SK-N-SH treated with all-trans-retinoic acid at 6 μM for 48 hours (cell line): ENCODE results near the gene KCNK10.

ENCODE experiments used
- ATAC-seq: fragments of 200-7000 bp; cut with Tn5 transposase; 3 replicates; pipeline ENCODE4 v1.9.1; 2020; ENCODE audit warnings: mild to moderate bottlenecking, moderate library complexity
- ARNTL ChIP-seq: fragments of 450-650 bp; formaldehyde crosslinking; IDR thresholded peaks from 2 replicates; pipeline ENCODE4 v1.5.0; 2020; ENCODE audit warnings: low read depth, mild to moderate bottlenecking, moderate library complexity, borderline replicate concordance
- BACH2 ChIP-seq: fragments of 250-450 bp; sonication (Bioruptor Pico); IDR thresholded peaks from 2 replicates; pipeline ENCODE4 v1.9.0; 2021; ENCODE audit warnings: mild to moderate bottlenecking, borderline replicate concordance
- CSDC2 ChIP-seq: fragments of 250-450 bp; sonication (Bioruptor Pico); IDR thresholded peaks from 2 replicates; pipeline ENCODE4 v1.5.0; 2020; ENCODE audit warnings: mild to moderate bottlenecking, moderate library complexity
- ESRRG ChIP-seq: fragments of 250-450 bp; sonication (Bioruptor Pico); IDR thresholded peaks from 2 replicates; pipeline ENCODE4 v1.6.1; 2021; ENCODE audit warnings: mild to moderate bottlenecking
- GLIS3 ChIP-seq: fragments of 250-450 bp; sonication (Bioruptor Pico); IDR thresholded peaks from 2 replicates; pipeline ENCODE4 v1.5.0; 2020; ENCODE audit warnings: mild to moderate bottlenecking, moderate library complexity
- OSR1 ChIP-seq: fragments of 250-450 bp; sonication (Bioruptor Pico); IDR thresholded peaks from 2 replicates; pipeline ENCODE4 v1.8.0; 2022; ENCODE audit warnings: moderate library complexity, mild to moderate bottlenecking, inconsistent platforms
- PPARA ChIP-seq: fragments of 250-450 bp; sonication (Bioruptor Pico); IDR thresholded peaks from 2 replicates; pipeline ENCODE4 v1.5.0; 2020; ENCODE audit warnings: mild to moderate bottlenecking, borderline replicate concordance
- RARB ChIP-seq: fragments of 250-450 bp; sonication (Bioruptor Pico); IDR thresholded peaks from 2 replicates; pipeline ENCODE4 v1.8.0; 2021; ENCODE audit warnings: mild to moderate bottlenecking, moderate library complexity
- SNAI2 ChIP-seq: fragments of 250-450 bp; sonication (Bioruptor Pico); IDR thresholded peaks from 2 replicates; pipeline ENCODE4 v1.5.0; 2020; ENCODE audit warnings: mild to moderate bottlenecking, moderate library complexity
- TCF4 ChIP-seq: fragments of 250-450 bp; sonication (Bioruptor Pico); IDR thresholded peaks from 2 replicates; pipeline ENCODE4 v1.8.0; 2021; ENCODE audit warnings: mild to moderate bottlenecking, moderate library complexity, borderline replicate concordance
- TOX ChIP-seq: fragments of 250-450 bp; sonication (Bioruptor Pico); IDR thresholded peaks from 2 replicates; pipeline ENCODE4 v1.8.0; 2021; ENCODE audit warnings: mild to moderate bottlenecking, moderate library complexity, borderline replicate concordance
- ZC3H10 ChIP-seq: fragments of 250-450 bp; sonication (Bioruptor Pico); IDR thresholded peaks from 2 replicates; pipeline ENCODE4 v1.5.1; 2021; ENCODE audit warnings: mild to moderate bottlenecking, moderate library complexity
- ZFP3 ChIP-seq: fragments of 250-450 bp; sonication (Bioruptor Pico); IDR thresholded peaks from 2 replicates; pipeline ENCODE4 v1.5.0; 2020; ENCODE audit warnings: mild to moderate bottlenecking, moderate library complexity
- ZFP30 ChIP-seq: fragments of 450-650 bp; formaldehyde crosslinking; IDR thresholded peaks from 2 replicates; pipeline ENCODE4 v1.5.0; 2022; ENCODE audit warnings: mild to moderate bottlenecking, moderate library complexity
- ZNF565 ChIP-seq: fragments of 450-650 bp; formaldehyde crosslinking; conservative IDR thresholded peaks from 2 replicates; pipeline ENCODE4 v1.5.0; 2020; ENCODE audit warnings: low read depth, mild to moderate bottlenecking, moderate library complexity
- ZNF70 ChIP-seq: fragments of 450-650 bp; formaldehyde crosslinking; IDR thresholded peaks from 2 replicates; pipeline ENCODE4 v1.5.0; 2020; ENCODE audit warnings: mild to moderate bottlenecking, moderate library complexity
- ZNF8 ChIP-seq: fragments of 450-650 bp; formaldehyde crosslinking; IDR thresholded peaks from 2 replicates; pipeline ENCODE4 v1.5.0; 2020; ENCODE audit warnings: mild to moderate bottlenecking, moderate library complexity
- TF ChIP-seq, protein P1 (sequence below): fragments of 250-450 bp; sonication (Bioruptor Pico); IDR thresholded peaks from 2 replicates; pipeline ENCODE4 v1.5.1; 2020; ENCODE audit warnings: low read depth, mild to moderate bottlenecking, moderate library complexity
- TF ChIP-seq, protein P2 (sequence below): fragments of 250-450 bp; sonication (Bioruptor Pico); IDR thresholded peaks from 2 replicates; pipeline ENCODE4 v1.8.0; 2021; ENCODE audit warnings: low read depth, mild to moderate bottlenecking, moderate library complexity, borderline replicate concordance
- TF ChIP-seq, protein P3 (sequence below): fragments of 250-450 bp; sonication (Bioruptor Pico); IDR thresholded peaks from 2 replicates; pipeline ENCODE4 v1.8.0; 2020; ENCODE audit warnings: mild to moderate bottlenecking, moderate library complexity, borderline replicate concordance
- TF ChIP-seq, protein P4 (sequence below): fragments of 250-450 bp; sonication (Bioruptor Pico); IDR thresholded peaks from 2 replicates; pipeline ENCODE4 v1.5.1; 2021; ENCODE audit warnings: mild to moderate bottlenecking, moderate library complexity

Gene KCNK10, protein sequence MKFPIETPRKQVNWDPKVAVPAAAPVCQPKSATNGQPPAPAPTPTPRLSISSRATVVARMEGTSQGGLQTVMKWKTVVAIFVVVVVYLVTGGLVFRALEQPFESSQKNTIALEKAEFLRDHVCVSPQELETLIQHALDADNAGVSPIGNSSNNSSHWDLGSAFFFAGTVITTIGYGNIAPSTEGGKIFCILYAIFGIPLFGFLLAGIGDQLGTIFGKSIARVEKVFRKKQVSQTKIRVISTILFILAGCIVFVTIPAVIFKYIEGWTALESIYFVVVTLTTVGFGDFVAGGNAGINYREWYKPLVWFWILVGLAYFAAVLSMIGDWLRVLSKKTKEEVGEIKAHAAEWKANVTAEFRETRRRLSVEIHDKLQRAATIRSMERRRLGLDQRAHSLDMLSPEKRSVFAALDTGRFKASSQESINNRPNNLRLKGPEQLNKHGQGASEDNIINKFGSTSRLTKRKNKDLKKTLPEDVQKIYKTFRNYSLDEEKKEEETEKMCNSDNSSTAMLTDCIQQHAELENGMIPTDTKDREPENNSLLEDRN

DNA sequence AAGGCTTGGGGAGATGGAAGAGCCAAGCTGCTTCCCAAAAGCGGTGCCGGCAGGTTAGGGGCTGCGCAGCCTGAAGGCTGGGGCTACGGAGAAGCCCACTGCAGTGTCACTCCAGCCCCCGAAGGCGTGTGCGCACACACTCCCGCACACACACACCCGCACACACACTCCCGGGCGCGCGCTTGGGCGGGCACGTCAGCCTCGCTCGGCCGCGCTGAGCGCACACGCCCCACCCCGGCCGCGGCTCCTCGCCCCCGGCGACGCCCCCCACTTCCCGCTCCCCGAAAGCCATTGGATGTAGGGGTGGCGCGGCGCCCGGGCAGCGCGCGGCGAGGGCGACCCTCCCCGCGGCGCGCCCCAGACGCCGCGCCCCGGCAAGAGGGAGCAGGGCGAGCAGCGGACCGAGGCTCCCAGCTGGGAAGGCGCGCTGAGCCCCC, at the start of gene KCNK10:
TSS of gene KCNK10 (minus strand) at position 184 of the 437 bp plus-strand sequence. CDS start 471 bp downstream, outside the sequence.
- no peak for ATAC-seq
- TF ChIP-seq CSDC2 (CRISPR knock-in tag) (no peak), ZNF70 (CRISPR knock-in tag) (no peak), TCF4 (CRISPR knock-in tag) (no peak), ZNF8 (no peak), TOX (no peak), OSR1 (CRISPR knock-in tag) (no peak), BACH2 (CRISPR knock-in tag) (no peak), RARB (no peak), ZC3H10 (CRISPR knock-in tag) (no peak), ESRRG (CRISPR knock-in tag) (no peak), PPARA (no peak), ZFP30 (CRISPR knock-in tag) (no peak), ZNF565 (CRISPR knock-in tag) (no peak), ZFP3 (CRISPR knock-in tag) (no peak), GLIS3 (CRISPR knock-in tag) (no peak), ARNTL (CRISPR knock-in tag) (no peak)
- TF ChIP-seq, protein P1, sequence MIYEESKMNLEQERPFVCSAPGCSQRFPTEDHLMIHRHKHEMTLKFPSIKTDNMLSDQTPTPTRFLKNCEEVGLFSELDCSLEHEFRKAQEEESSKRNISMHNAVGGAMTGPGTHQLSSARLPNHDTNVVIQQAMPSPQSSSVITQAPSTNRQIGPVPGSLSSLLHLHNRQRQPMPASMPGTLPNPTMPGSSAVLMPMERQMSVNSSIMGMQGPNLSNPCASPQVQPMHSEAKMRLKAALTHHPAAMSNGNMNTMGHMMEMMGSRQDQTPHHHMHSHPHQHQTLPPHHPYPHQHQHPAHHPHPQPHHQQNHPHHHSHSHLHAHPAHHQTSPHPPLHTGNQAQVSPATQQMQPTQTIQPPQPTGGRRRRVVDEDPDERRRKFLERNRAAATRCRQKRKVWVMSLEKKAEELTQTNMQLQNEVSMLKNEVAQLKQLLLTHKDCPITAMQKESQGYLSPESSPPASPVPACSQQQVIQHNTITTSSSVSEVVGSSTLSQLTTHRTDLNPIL (CRISPR knock-in tag) = no peak
- TF ChIP-seq, protein P2, sequence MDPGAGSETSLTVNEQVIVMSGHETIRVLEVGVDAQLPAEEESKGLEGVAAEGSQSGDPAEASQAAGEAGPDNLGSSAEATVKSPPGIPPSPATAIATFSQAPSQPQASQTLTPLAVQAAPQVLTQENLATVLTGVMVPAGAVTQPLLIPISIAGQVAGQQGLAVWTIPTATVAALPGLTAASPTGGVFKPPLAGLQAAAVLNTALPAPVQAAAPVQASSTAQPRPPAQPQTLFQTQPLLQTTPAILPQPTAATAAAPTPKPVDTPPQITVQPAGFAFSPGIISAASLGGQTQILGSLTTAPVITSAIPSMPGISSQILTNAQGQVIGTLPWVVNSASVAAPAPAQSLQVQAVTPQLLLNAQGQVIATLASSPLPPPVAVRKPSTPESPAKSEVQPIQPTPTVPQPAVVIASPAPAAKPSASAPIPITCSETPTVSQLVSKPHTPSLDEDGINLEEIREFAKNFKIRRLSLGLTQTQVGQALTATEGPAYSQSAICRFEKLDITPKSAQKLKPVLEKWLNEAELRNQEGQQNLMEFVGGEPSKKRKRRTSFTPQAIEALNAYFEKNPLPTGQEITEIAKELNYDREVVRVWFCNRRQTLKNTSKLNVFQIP = no peak
- TF ChIP-seq, protein P3, sequence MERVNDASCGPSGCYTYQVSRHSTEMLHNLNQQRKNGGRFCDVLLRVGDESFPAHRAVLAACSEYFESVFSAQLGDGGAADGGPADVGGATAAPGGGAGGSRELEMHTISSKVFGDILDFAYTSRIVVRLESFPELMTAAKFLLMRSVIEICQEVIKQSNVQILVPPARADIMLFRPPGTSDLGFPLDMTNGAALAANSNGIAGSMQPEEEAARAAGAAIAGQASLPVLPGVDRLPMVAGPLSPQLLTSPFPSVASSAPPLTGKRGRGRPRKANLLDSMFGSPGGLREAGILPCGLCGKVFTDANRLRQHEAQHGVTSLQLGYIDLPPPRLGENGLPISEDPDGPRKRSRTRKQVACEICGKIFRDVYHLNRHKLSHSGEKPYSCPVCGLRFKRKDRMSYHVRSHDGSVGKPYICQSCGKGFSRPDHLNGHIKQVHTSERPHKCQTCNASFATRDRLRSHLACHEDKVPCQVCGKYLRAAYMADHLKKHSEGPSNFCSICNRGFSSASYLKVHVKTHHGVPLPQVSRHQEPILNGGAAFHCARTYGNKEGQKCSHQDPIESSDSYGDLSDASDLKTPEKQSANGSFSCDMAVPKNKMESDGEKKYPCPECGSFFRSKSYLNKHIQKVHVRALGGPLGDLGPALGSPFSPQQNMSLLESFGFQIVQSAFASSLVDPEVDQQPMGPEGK = no peak
- TF ChIP-seq, protein P4, sequence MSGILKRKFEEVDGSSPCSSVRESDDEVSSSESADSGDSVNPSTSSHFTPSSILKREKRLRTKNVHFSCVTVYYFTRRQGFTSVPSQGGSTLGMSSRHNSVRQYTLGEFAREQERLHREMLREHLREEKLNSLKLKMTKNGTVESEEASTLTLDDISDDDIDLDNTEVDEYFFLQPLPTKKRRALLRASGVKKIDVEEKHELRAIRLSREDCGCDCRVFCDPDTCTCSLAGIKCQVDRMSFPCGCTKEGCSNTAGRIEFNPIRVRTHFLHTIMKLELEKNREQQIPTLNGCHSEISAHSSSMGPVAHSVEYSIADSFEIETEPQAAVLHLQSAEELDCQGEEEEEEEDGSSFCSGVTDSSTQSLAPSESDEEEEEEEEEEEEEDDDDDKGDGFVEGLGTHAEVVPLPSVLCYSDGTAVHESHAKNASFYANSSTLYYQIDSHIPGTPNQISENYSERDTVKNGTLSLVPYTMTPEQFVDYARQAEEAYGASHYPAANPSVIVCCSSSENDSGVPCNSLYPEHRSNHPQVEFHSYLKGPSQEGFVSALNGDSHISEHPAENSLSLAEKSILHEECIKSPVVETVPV (CRISPR knock-in tag) = no peak

DNA sequence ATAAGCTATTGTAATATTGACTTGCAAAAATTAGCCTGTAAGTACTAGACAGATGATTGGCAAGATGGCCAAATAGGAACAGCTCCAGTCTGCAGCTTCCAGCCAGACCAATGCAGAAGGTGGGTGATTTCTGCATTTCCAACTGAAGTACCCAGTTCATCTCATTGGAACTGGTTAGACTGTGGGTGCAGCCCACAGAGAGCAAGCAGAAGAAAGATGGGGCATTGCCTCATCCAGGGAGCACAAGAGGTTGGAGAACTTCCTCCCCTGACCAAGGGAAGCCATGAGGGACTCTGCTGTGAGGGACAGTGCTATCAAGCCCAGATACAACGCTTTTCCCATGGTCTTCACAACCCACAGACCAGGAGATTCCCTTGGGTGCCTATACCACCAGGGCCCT, 46.4 kb upstream of the KCNK10 start:
- ATAC-seq = no peak
- no peak for TF ChIP-seq SNAI2 (CRISPR knock-in tag)
- TF ChIP-seq, protein P3 = no peak

DNA sequence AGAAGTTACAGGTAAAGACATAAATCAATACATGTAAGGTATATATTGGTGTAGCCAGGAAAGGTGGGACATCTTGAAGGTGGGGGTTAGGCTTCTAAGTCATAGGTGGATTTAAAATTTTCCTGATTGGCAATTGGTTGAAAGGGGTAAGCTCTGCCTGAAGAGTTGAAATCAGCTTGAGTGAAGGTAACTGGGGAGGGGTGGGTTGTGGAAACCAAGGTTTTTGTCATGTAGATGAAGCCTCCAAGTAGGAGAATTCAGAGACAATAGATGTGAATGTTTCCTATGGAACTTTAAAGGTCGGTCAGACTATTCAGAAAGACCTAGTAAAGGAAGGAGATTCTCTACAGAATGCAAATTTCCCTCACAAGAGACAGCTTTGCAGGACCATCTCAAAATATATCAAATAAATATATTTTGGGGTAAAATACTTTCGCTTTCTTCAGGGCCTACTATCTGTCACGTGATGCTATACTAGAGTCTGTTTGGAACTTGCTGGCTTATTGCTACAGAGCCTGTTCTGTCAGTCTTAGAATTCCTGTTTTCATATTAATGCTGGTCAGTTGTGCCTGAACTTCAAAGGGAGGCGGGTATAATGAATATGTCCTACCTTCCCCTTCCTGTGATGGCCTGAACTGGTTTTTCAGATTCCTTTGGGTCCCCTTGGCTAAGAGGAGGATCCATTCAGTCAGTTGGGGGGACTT, 41.8 kb upstream of the KCNK10 start:
- no peak for ATAC-seq
- no peak for TF ChIP-seq ZNF70 (CRISPR knock-in tag)
